GM23338 (cell line): Measurements from ENCODE around the gene ETNPPL. TPM values are rescaled to one million over a fixed set of nuclear protein-coding genes. Genes with fewer than 3 reads are reported as not detected.

Experiments
- ATAC-seq: fragments of 200-7000 bp; cut with Tn5 transposase; 3 replicates; pipeline ENCODE4 v1.9.1; 2020
- DNase-seq: peaks from one replicate; pipeline ENCODE4 v3.0.0-alpha.2; 2015; ENCODE audit warnings: low spot score
- H2AFZ ChIP-seq: fragments of 200-600 bp; sonication (generic); 2 replicates; pipeline ENCODE4 v1.8.0; 2016; ENCODE audit warnings: antibody characterized with exemption, mild to moderate bottlenecking, moderate library complexity
- H3F3A ChIP-seq: fragments of 200-600 bp; sonication (generic); replicated peaks from 2 replicates; pipeline ENCODE4 v1.8.0; 2017; ENCODE audit warnings: antibody characterized with exemption, mixed run types, low read depth
- H3K27ac ChIP-seq: fragments of 200-600 bp; sonication (generic); 2 replicates; pipeline ENCODE4 v1.6.1; 2016; ENCODE audit warnings: low read depth
- H3K27me3 ChIP-seq: fragments of 200-600 bp; sonication (generic); 2 replicates; pipeline ENCODE4 v1.8.0; 2016; ENCODE audit warnings: mild to moderate bottlenecking, mixed run types, moderate library complexity; ENCODE audit not compliant: insufficient read depth
- H3K36me3 ChIP-seq: fragments of 200-600 bp; sonication (generic); 2 replicates; pipeline ENCODE4 v1.8.0; 2016; ENCODE audit warnings: mild to moderate bottlenecking; ENCODE audit not compliant: insufficient read depth
- H3K4me1 ChIP-seq: fragments of 200-600 bp; sonication (generic); 2 replicates; pipeline ENCODE4 v1.8.0; 2016; ENCODE audit warnings: mild to moderate bottlenecking, moderate library complexity; ENCODE audit not compliant: insufficient read depth
- H3K4me2 ChIP-seq: fragments of 200-600 bp; sonication (generic); 2 replicates; pipeline ENCODE4 v1.7.1; 2017; ENCODE audit warnings: mixed run types
- H3K4me3 ChIP-seq: fragments of 200-600 bp; sonication (generic); 2 replicates; pipeline ENCODE4 v1.6.1; 2016; ENCODE audit warnings: mixed run types
- H3K79me2 ChIP-seq: fragments of 200-600 bp; sonication (generic); replicated peaks from 2 replicates; pipeline ENCODE4 v1.8.0; 2017; ENCODE audit warnings: mild to moderate bottlenecking; ENCODE audit not compliant: insufficient read depth
- H3K9me2 ChIP-seq: fragments of 200-600 bp; sonication (generic); 2 replicates; pipeline ENCODE4 v1.8.0; 2017; ENCODE audit not compliant: insufficient read depth
- H4K20me1 ChIP-seq: fragments of 200-600 bp; sonication (generic); replicated peaks from 2 replicates; pipeline ENCODE4 v1.8.0; 2017; ENCODE audit warnings: mild to moderate bottlenecking; ENCODE audit not compliant: insufficient read depth
- H3K27ac Mint-ChIP-seq: 2 replicates; pipeline ENCODE4 v1.8.0; 2020; ENCODE audit warnings: inconsistent platforms, mild to moderate bottlenecking, moderate library complexity, mixed read lengths
- H3K27me3 Mint-ChIP-seq: 3 replicates; pipeline ENCODE4 v1.8.0; 2022; ENCODE audit warnings: low read depth, mild to moderate bottlenecking, moderate library complexity, mixed read lengths, inconsistent platforms; ENCODE audit not compliant: insufficient read depth, poor library complexity
- H3K36me3 Mint-ChIP-seq: 3 replicates; pipeline ENCODE4 v1.8.0; 2021; ENCODE audit warnings: low read depth, mild to moderate bottlenecking, inconsistent platforms, moderate library complexity, mixed read lengths
- H3K4me1 Mint-ChIP-seq: 3 replicates; pipeline ENCODE4 v1.8.0; 2020; ENCODE audit warnings: mild to moderate bottlenecking, inconsistent platforms, mixed read lengths
- H3K4me3 Mint-ChIP-seq: 3 replicates; pipeline ENCODE4 v1.8.0; 2021; ENCODE audit warnings: moderate library complexity, mild to moderate bottlenecking, inconsistent platforms, mixed read lengths
- H3K9me3 Mint-ChIP-seq: 3 replicates; pipeline ENCODE4 v1.8.0; 2020; ENCODE audit warnings: moderate library complexity, mild to moderate bottlenecking, inconsistent platforms, mixed read lengths
- CTCF ChIP-seq, 2 experiments: fragments of 200-600 bp in 1 of 2; sonication (generic) in 1 of 2; conservative IDR thresholded peaks; 2 replicates each; pipeline versions ENCODE4 v1.5.1 to v1.6.1; 2016 to 2017; ENCODE audit warnings: antibody characterized with exemption in 2 of 2, low read depth in 2 of 2, mild to moderate bottlenecking in 2 of 2, moderate library complexity in 1 of 2
- ETS1 ChIP-seq: IDR thresholded peaks from 2 replicates; pipeline ENCODE4 v1.6.1; 2016; ENCODE audit warnings: antibody characterized with exemption
- JUNB ChIP-seq: IDR thresholded peaks from one replicate; pipeline ENCODE4 v1.6.1; 2016; ENCODE audit warnings: antibody characterized with exemption; ENCODE audit not compliant: unreplicated experiment
- NANOG ChIP-seq: IDR thresholded peaks from 2 replicates; pipeline ENCODE4 v1.6.1; 2016; ENCODE audit warnings: antibody characterized with exemption, borderline replicate concordance
- POLR2AphosphoS5 ChIP-seq: IDR thresholded peaks from 2 replicates; pipeline ENCODE4 v1.6.1; 2016; ENCODE audit warnings: antibody characterized with exemption, low read depth
- REST ChIP-seq: IDR thresholded peaks from one replicate; pipeline ENCODE4 v1.6.1; 2018; ENCODE audit warnings: antibody characterized with exemption; ENCODE audit not compliant: unreplicated experiment
- STAT1 ChIP-seq: IDR thresholded peaks from one replicate; pipeline ENCODE4 v1.6.1; 2016; ENCODE audit warnings: antibody characterized with exemption; ENCODE audit not compliant: unreplicated experiment
- ZNF114 ChIP-seq: fragments of 250-450 bp; sonication (Bioruptor Pico); IDR thresholded peaks from 2 replicates; pipeline ENCODE4 v1.5.0; 2020; ENCODE audit warnings: mild to moderate bottlenecking, moderate library complexity
- polyA plus RNA-seq: library from polyadenylated mRNA; unstranded; fragments of >200 nt; fragmentation: Nextera tagmentation; extraction: Ambion mirVana; gene quantifications from 2 replicates; pipeline ENCODE4 v1.2.1, GENCODE V29; 2016
- total RNA-seq: library from RNA; depleted of rRNA; stranded (reverse); fragments of >200 nt; shearing (Covaris generic); gene quantifications from 2 replicates; pipeline ENCODE4 v1.2.3, GENCODE V29; 2014

Gene ETNPPL
- total and polyA plus RNA-seq, 2 experiments from 2014 or later = 1.2 to 1.5 TPM

GRCh38 chr4:108749119-108749518 lies 13.7 kb downstream of the ETNPPL start:
- Histone ChIP-seq H3F3A (no peaks in the 10 kb centered on the region), H3K4me2 (no peak overlapping the region), H4K20me1 (no peaks in the 10 kb centered on the region), H3K27ac (no peak overlapping the region), H3K9me2 (no peaks in the 10 kb centered on the region), H3K4me3 (no peak overlapping the region), H2AFZ (no peak overlapping the region), H3K4me1 (no peaks in the 10 kb centered on the region), H3K27me3 (no peaks in the 10 kb centered on the region), H3K79me2 (no peaks in the 10 kb centered on the region), H3K36me3 (no peaks in the 10 kb centered on the region)
- H3K27ac Mint-ChIP-seq = no peak overlapping the region
- no peaks in the 10 kb centered on the region for H3K36me3 Mint-ChIP-seq
- TF ChIP-seq CTCF (conservative IDR thresholded peaks at IDR 0.05; ENCODE audit: low read depth in 2 of 2) (peak; percentile 38 to 41; a peak in 3 of 4 replicates), STAT1 (no peak), REST (no peak)
- no peaks in the 10 kb centered on the region for H3K27me3 Mint-ChIP-seq
- DNase-seq (peak; percentile 30), ATAC-seq (no peak)
- H3K4me3 Mint-ChIP-seq = no peak overlapping the region
- no peaks in the 10 kb centered on the region for H3K9me3 Mint-ChIP-seq
- no peaks in the 10 kb centered on the region for H3K4me1 Mint-ChIP-seq

- Mint-ChIP-seq H3K4me1 (no peaks in the 10 kb centered on the region), H3K27me3 (peaks cover 2% of the 10 kb centered on the region), H3K27ac (no peak overlapping the region), H3K36me3 (no peaks in the 10 kb centered on the region), H3K4me3 (no peak overlapping the region), H3K9me3 (no peaks in the 10 kb centered on the region)
- H3K27me3 ChIP-seq = no peaks in the 10 kb centered on the region
- no peaks in the 10 kb centered on the region for H3K36me3 ChIP-seq
- H3K27ac ChIP-seq = no peak overlapping the region
- H3K79me2 ChIP-seq = no peaks in the 10 kb centered on the region
- H3K9me2 ChIP-seq = no peaks in the 10 kb centered on the region
- no peaks in the 10 kb centered on the region for H4K20me1 ChIP-seq
- no peaks in the 10 kb centered on the region for H3F3A ChIP-seq
- no peak for DNase-seq
- no peak overlapping the region for H2AFZ ChIP-seq
- ATAC-seq = no peak
- H3K4me1 ChIP-seq = no peaks in the 10 kb centered on the region
- no peak overlapping the region for H3K4me3 ChIP-seq
- no peak overlapping the region for H3K4me2 ChIP-seq
- TF ChIP-seq ETS1 = no peak
- no peak for TF ChIP-seq STAT1
- TF ChIP-seq POLR2AphosphoS5 = no peak
- TF ChIP-seq ZNF114 (CRISPR knock-in tag) = no peak
- no peak for TF ChIP-seq JUNB
- no peak for TF ChIP-seq NANOG
- no peak for TF ChIP-seq REST
Measured at GRCh38 chr4:108746511-108746910, 16.3 kb downstream of the ETNPPL start.
